Measurements from ENCODE around the gene RCAN1. TPM values are rescaled to one million over a fixed set of nuclear protein-coding genes. Genes with fewer than 3 reads are reported as not detected.

The RCAN1 gene
- total and polyA plus RNA-seq, 9 of the 15 experiments (the other 6 are each of a cell fraction or from before 2014, with no cell fraction given) = 4.4 to 16.5 (median 12.3) TPM

DNA sequence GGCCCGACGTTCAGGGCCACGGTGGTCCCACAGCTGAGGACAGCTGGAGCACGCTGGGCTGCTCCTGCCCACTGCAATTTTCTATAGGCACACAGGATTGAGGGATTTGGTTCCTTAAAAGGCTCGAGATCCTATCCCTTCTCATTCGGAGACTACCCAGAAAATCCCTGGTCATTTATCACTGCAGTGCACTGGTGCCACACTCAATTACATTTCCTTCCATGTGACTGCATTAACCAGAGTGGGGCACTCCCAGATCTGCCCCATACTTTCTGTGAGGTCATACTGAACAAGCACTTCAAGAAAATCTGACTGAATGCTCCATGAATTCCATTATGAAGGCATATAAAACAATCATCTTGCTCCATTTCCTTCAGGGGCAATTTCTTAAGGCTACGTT lies 53.1 kb downstream of the RCAN1 start:
- ATAC-seq (no peak), DNase-seq (ENCODE audit: extremely low read depth in 1 of 4, low spot score in 3 of 4) (no peak), FAIRE-seq (no peak)
- TF ChIP-seq, protein P1, sequence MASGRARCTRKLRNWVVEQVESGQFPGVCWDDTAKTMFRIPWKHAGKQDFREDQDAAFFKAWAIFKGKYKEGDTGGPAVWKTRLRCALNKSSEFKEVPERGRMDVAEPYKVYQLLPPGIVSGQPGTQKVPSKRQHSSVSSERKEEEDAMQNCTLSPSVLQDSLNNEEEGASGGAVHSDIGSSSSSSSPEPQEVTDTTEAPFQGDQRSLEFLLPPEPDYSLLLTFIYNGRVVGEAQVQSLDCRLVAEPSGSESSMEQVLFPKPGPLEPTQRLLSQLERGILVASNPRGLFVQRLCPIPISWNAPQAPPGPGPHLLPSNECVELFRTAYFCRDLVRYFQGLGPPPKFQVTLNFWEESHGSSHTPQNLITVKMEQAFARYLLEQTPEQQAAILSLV (tag; IDR thresholded peaks at IDR 0.05) = no peak
- TF ChIP-seq ZNF124 (CRISPR knock-in tag; IDR thresholded peaks at IDR 0.05) = no peak
- TF ChIP-seq ZFPM2 (CRISPR knock-in tag; IDR thresholded peaks at IDR 0.05) = no peak
- no peak for TF ChIP-seq ETV6 (IDR thresholded peaks at IDR 0.05; ENCODE audit: borderline replicate concordance in 1 of 2, low read depth in 2 of 2, low read length in 1 of 2)
- TF ChIP-seq ETV6 (CRISPR knock-in tag; IDR thresholded peaks at IDR 0.05; ENCODE audit: borderline replicate concordance) = no peak
- WGBS (ENCODE audit: insufficient coverage, low coverage, missing lambda C conversion rate) = 14% methylated on average over 7 of the region's 7 CpGs
- Histone ChIP-seq H3K4me2 (ENCODE audit: insufficient read depth, low read length) (no peak overlapping the region), H3K9me3 (replicated peaks; ENCODE audit: control insufficient read depth, insufficient read depth, low read depth, low read length) (no peaks in the 10 kb centered on the region), H3K27ac (ENCODE audit: extremely low read depth, low read depth, low read length) (no peak overlapping the region), H2AFZ (ENCODE audit: low read depth, low read length) (no peak overlapping the region), H3K4me3 (no peak overlapping the region), H4K20me1 (replicated peaks; ENCODE audit: control insufficient read depth, insufficient read depth, low read length) (no peaks in the 10 kb centered on the region), H3K4me1 (replicated peaks in 1 of 2; ENCODE audit: control insufficient read depth in 2 of 2, insufficient read depth in 2 of 2, low read length in 2 of 2) (no peaks in the 10 kb centered on the region), H3K36me3 (ENCODE audit: control insufficient read depth, insufficient read depth, low read length) (no peaks in the 10 kb centered on the region), H3K9ac (ENCODE audit: insufficient read depth in 1 of 2, low read depth in 2 of 2, low read length in 2 of 2) (no peak overlapping the region), H3K27me3 (ENCODE audit: control insufficient read depth in 2 of 2, insufficient read depth in 2 of 2, low read length in 2 of 2) (peaks cover 0 to 4% of the 10 kb centered on the region in 2 experiments; a peak in 2 of 5 replicates), H3K9me1 (ENCODE audit: control insufficient read depth, insufficient read depth, low read length) (no peaks in the 10 kb centered on the region), H3K79me2 (ENCODE audit: control insufficient read depth, insufficient read depth, low read length) (no peaks in the 10 kb centered on the region)
- ChIA-PET CTCF (ENCODE audit: low intra/inter-chr PET ratio) (no interaction called here), POLR2A (interaction anchor here (1.3 kb wide), 1 partner anchor 11 kb away, joined by 3 read pairs; no protein-coding TSS in a partner anchor)
- in situ Hi-C loops (cut with MboI) = no loop called here
- BruUV-seq (replicated peaks) = no TSS peak
- intact Hi-C loops (cut with micrococcal nuclease) = no loop called here

DNA sequence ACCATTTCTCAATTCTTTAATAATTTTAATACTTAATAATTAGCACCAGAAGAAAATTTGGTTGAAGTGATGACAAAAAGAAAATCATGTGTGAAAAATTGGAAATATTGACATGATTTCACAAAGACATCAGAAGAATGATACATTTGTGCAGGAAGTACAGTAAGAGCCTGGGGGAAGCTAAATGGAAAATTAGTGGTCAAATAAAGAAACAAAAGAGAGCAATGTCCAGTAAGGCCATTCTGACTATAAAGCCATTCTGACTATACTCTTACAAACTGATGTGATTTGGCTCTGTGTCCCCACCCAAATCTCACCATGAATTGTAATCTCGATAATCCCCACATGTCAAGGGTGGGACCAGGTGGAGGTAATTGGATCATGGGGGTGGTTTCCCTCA lies 54.3 kb downstream of the RCAN1 start:
- no peaks in the 10 kb centered on the region for H4K20me1 ChIP-seq (replicated peaks; ENCODE audit: control insufficient read depth, insufficient read depth, low read length)
- H3K27me3 ChIP-seq (ENCODE audit: control insufficient read depth in 2 of 2, insufficient read depth in 2 of 2, low read length in 2 of 2) = peaks cover 0 to 4% of the 10 kb centered on the region in 2 experiments; a peak in 2 of 5 replicates
- H3K4me2 ChIP-seq (ENCODE audit: insufficient read depth, low read length) = no peak overlapping the region
- no peaks in the 10 kb centered on the region for H3K4me1 ChIP-seq (replicated peaks in 1 of 2; ENCODE audit: control insufficient read depth in 2 of 2, insufficient read depth in 2 of 2, low read length in 2 of 2)
- FAIRE-seq (no peak), DNase-seq (ENCODE audit: extremely low read depth in 1 of 4, low spot score in 3 of 4) (no peak), ATAC-seq (no peak)
- in situ Hi-C loops (cut with MboI) (no loop called here), intact Hi-C loops (cut with micrococcal nuclease) (no loop called here)
- ChIA-PET CTCF (ENCODE audit: low intra/inter-chr PET ratio) (no interaction called here), POLR2A (interaction anchor here (1.3 kb wide), 1 partner anchor 9 kb away, joined by 3 read pairs; no protein-coding TSS in a partner anchor)
- no peak overlapping the region for H3K4me3 ChIP-seq
- BruUV-seq (replicated peaks) = no TSS peak
- H2AFZ ChIP-seq (ENCODE audit: low read depth, low read length) = no peak overlapping the region
- H3K9ac ChIP-seq (ENCODE audit: insufficient read depth in 1 of 2, low read depth in 2 of 2, low read length in 2 of 2) = no peak overlapping the region
- no peaks in the 10 kb centered on the region for H3K79me2 ChIP-seq (ENCODE audit: control insufficient read depth, insufficient read depth, low read length)
- H3K9me1 ChIP-seq (ENCODE audit: control insufficient read depth, insufficient read depth, low read length) = no peaks in the 10 kb centered on the region
- H3K36me3 ChIP-seq (ENCODE audit: control insufficient read depth, insufficient read depth, low read length) = no peaks in the 10 kb centered on the region
- no peaks in the 10 kb centered on the region for H3K9me3 ChIP-seq (replicated peaks; ENCODE audit: control insufficient read depth, insufficient read depth, low read depth, low read length)
- H3K27ac ChIP-seq (ENCODE audit: extremely low read depth, low read depth, low read length) = no peak overlapping the region
- 0% methylated on average over 1 of the region's 1 CpG for WGBS (ENCODE audit: insufficient coverage, low coverage, missing lambda C conversion rate)
- TF ChIP-seq ZNF41 (CRISPR knock-in tag; conservative IDR thresholded peaks at IDR 0.05) (no peak), GTF2A2 (tag; IDR thresholded peaks at IDR 0.05) (no peak), ELF4 (CRISPR knock-in tag; IDR thresholded peaks at IDR 0.05) (no peak), ZNF146 (CRISPR knock-in tag; IDR thresholded peaks at IDR 0.05; ENCODE audit: unreplicated experiment) (no peak), ZNF77 (CRISPR knock-in tag; IDR thresholded peaks at IDR 0.05) (no peak), FOXJ2 (tag; IDR thresholded peaks at IDR 0.05) (no peak), ZC3H8 (IDR thresholded peaks at IDR 0.05) (no peak), BACH1 (tag; IDR thresholded peaks at IDR 0.05) (no peak), ZNF75A (CRISPR knock-in tag; IDR thresholded peaks at IDR 0.05) (no peak)
- TF ChIP-seq, protein P2, sequence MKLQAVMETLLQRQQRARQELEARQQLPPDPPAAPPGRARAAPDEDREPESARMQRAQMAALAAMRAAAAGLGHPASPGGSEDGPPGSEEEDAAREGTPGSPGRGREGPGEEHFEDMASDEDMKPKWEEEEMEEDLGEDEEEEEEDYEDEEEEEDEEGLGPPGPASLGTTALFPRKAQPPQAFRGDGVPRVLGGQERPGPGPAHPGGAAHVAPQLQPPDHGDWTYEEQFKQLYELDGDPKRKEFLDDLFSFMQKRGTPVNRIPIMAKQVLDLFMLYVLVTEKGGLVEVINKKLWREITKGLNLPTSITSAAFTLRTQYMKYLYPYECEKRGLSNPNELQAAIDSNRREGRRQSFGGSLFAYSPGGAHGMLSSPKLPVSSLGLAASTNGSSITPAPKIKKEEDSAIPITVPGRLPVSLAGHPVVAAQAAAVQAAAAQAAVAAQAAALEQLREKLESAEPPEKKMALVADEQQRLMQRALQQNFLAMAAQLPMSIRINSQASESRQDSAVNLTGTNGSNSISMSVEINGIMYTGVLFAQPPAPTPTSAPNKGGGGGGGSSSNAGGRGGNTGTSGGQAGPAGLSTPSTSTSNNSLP (IDR thresholded peaks at IDR 0.05; ENCODE audit: borderline replicate concordance, low read depth, low read length) = no peak
